ENCODE measurements around the gene GAB1.

- TF ChIP-seq POLR2AphosphoS5 (IDR thresholded peaks at IDR 0.05) (no peak), CTCF (IDR thresholded peaks at IDR 0.05) (peak in 2 of 3 donors; percentile 48 to 73), POLR2A (IDR thresholded peaks at IDR 0.05) (no peak)
These were observed 146.2 kb downstream of the GAB1 start for GRCh38 chr4:143482840-143483239.
